ENCODE results near the gene TMLHE.

GRCh38 chrX:155637714-155638113 lies 25.0 kb upstream of the TMLHE start:
- TF ChIP-seq CTCF (IDR thresholded peaks at IDR 0.05) (no peak), EZH2 (IDR thresholded peaks at IDR 0.05) (no peak), EZH2phosphoT487 (IDR thresholded peaks at IDR 0.05) (no peak)
